SU-DHL-6 (cell line): ENCODE measurements around the gene PDZD8.

Source experiments
- EZH2phosphoT487 ChIP-seq: fragments of 200-600 bp; sonication (generic), shearing (Covaris generic); conservative IDR thresholded peaks from 2 replicates; pipeline ENCODE4 v1.6.1; 2018; ENCODE audit warnings: mild to moderate bottlenecking, antibody characterized with exemption, low read length, moderate library complexity, mixed read lengths
- TF ChIP-seq, protein P1 (sequence below): fragments of 200-600 bp; sonication (generic); IDR thresholded peaks from one replicate; pipeline ENCODE4 v1.5.1; 2017; ENCODE audit warnings: antibody characterized with exemption, mild to moderate bottlenecking, low read length, moderate library complexity; ENCODE audit not compliant: insufficient read depth, poor library complexity, severe bottlenecking

DNA sequence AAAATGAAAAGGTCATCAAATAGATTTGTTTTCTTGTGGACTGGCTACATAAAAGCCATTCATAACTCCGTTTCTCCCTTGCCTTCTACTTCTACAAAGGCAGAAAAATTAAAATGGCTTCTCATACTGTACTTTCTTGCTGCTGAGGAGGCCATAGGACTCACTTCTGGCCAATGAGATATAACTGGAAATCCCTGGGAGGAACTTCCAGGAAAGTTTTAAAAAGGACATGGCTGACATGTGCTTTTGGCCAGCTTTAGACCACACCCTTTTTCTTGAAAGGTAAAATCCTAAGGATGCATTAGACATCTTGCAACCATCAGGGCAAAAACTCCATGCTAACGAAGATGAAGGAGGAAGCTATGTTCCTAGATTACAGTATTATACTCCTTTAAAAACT is 58.5 kb downstream of the PDZD8 start:
- TF ChIP-seq, protein P1, sequence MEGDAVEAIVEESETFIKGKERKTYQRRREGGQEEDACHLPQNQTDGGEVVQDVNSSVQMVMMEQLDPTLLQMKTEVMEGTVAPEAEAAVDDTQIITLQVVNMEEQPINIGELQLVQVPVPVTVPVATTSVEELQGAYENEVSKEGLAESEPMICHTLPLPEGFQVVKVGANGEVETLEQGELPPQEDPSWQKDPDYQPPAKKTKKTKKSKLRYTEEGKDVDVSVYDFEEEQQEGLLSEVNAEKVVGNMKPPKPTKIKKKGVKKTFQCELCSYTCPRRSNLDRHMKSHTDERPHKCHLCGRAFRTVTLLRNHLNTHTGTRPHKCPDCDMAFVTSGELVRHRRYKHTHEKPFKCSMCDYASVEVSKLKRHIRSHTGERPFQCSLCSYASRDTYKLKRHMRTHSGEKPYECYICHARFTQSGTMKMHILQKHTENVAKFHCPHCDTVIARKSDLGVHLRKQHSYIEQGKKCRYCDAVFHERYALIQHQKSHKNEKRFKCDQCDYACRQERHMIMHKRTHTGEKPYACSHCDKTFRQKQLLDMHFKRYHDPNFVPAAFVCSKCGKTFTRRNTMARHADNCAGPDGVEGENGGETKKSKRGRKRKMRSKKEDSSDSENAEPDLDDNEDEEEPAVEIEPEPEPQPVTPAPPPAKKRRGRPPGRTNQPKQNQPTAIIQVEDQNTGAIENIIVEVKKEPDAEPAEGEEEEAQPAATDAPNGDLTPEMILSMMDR, result no peak
- TF ChIP-seq EZH2phosphoT487, result no peak
